OCI-LY7 (cell line): Measurements from ENCODE around the gene GADD45A. TPM values are rescaled to one million over a fixed set of nuclear protein-coding genes. Genes with fewer than 3 reads are reported as not detected.
A peak's percentile ranks its signal among the peaks of the same experiment; 100 is the strongest.

ENCODE experiments used
- BruUV-seq: library from RNA; stranded (reverse); fragments of 400-500 nt; replicated peaks from 2 replicates; lab custom pipeline; 2021; lab: Mats Ljungman, UMichigan
- CTCF ChIA-PET: fragments of 300-600 bp; sonication (Branson Sonifier 250); formaldehyde crosslinking; loops from one replicate; lab custom pipeline; 2022; ENCODE audit warnings: antibody characterized with exemption; ENCODE audit not compliant: unreplicated experiment; lab: Charles Lee
- POLR2A ChIA-PET: fragments of 300-600 bp; sonication (Branson Sonifier 250); formaldehyde crosslinking; loops from one replicate; lab custom pipeline; 2022; ENCODE audit warnings: antibody characterized with exemption; lab: Charles Lee
- DNase-seq: peaks from one replicate; pipeline ENCODE4 v3.0.0-alpha.2; 2015; ENCODE audit warnings: low spot score
- H2AFZ ChIP-seq: fragments of 200-600 bp; sonication (generic), shearing (Covaris generic); 2 replicates; pipeline ENCODE4 v1.6.1; 2014; ENCODE audit warnings: mild to moderate bottlenecking, antibody characterized with exemption, low read length, moderate library complexity
- H3K27ac ChIP-seq: fragments of 200-600 bp; sonication (generic); 2 replicates; pipeline ENCODE4 v1.5.1; 2014; ENCODE audit warnings: mixed run types, low read depth, mild to moderate bottlenecking, moderate library complexity, low read length, inconsistent platforms; ENCODE audit not compliant: poor library complexity, severe bottlenecking
- H3K36me3 ChIP-seq: fragments of 200-600 bp; sonication (generic); 2 replicates; pipeline ENCODE4 v1.6.1; 2014; ENCODE audit warnings: mild to moderate bottlenecking, antibody characterized with exemption, low read length, moderate library complexity, mixed read lengths; ENCODE audit not compliant: insufficient read depth
- H3K4me1 ChIP-seq: fragments of 200-600 bp; sonication (generic); 2 replicates; pipeline ENCODE4 v1.5.1; 2014; ENCODE audit warnings: mild to moderate bottlenecking, low read length; ENCODE audit not compliant: insufficient read depth, poor library complexity, severe bottlenecking
- H3K4me2 ChIP-seq: fragments of 200-600 bp; sonication (generic); 2 replicates; pipeline ENCODE4 v1.6.1; 2014; ENCODE audit warnings: mild to moderate bottlenecking, low read length
- H3K4me3 ChIP-seq: fragments of 200-600 bp; sonication (generic); 2 replicates; pipeline ENCODE4 v1.5.1; 2014; ENCODE audit warnings: mild to moderate bottlenecking, low read depth, low read length; ENCODE audit not compliant: poor library complexity, severe bottlenecking
- H3K79me2 ChIP-seq: fragments of 200-600 bp; sonication (generic); 2 replicates; pipeline ENCODE4 v1.6.1; 2016; ENCODE audit warnings: low read depth, mild to moderate bottlenecking, low read length, moderate library complexity, mixed read lengths; ENCODE audit not compliant: insufficient read depth
- H3K9me2 ChIP-seq: fragments of 200-600 bp; sonication (generic); 2 replicates; pipeline ENCODE4 v1.6.1; 2016; ENCODE audit warnings: mild to moderate bottlenecking, low read length, mixed read lengths; ENCODE audit not compliant: insufficient read depth
- H3K9me3 ChIP-seq: fragments of 200-600 bp; sonication (generic); 2 replicates; pipeline ENCODE4 v1.6.1; 2014; ENCODE audit warnings: mild to moderate bottlenecking, mixed run types, low read length, mixed read lengths
- H4K20me1 ChIP-seq: fragments of 200-600 bp; sonication (generic); 2 replicates; pipeline ENCODE4 v1.6.1; 2014; ENCODE audit warnings: mild to moderate bottlenecking, antibody characterized with exemption, low read length, moderate library complexity, mixed read lengths; ENCODE audit not compliant: insufficient read depth
- EZH2phosphoT487 ChIP-seq: fragments of 200-600 bp; sonication (generic); IDR thresholded peaks from 2 replicates; pipeline ENCODE4 v1.6.1; 2018; ENCODE audit warnings: low read depth, borderline replicate concordance, mild to moderate bottlenecking, mixed run types, antibody characterized with exemption, low read length, moderate library complexity, mixed read lengths
- intact Hi-C: fragments of 100-400 bp; cut with micrococcal nuclease; formaldehyde crosslinking; loops from one replicate; pipeline ENCODE4 v1.10.0; 2022; ENCODE audit not compliant: unreplicated experiment
- total RNA-seq, 2 experiments: library from RNA; depleted of rRNA in 1 of 2; stranded (reverse); fragments of >200 nt in 1 of 2; shearing (Covaris generic) in 1 of 2; gene quantifications; 2 replicates each; pipeline ENCODE4 v1.2.3, GENCODE V29; 2014 to 2022
- TF ChIP-seq, protein P1 (sequence below): fragments of 200-600 bp; sonication (generic); conservative IDR thresholded peaks from 2 replicates; pipeline ENCODE4 v1.5.1; 2014; ENCODE audit warnings: mild to moderate bottlenecking, antibody characterized with exemption, low read length, moderate library complexity, mixed read lengths

The GADD45A gene
- total RNA-seq, 2 experiments from 2014 or later = 46.8 to 48.6 TPM

DNA sequence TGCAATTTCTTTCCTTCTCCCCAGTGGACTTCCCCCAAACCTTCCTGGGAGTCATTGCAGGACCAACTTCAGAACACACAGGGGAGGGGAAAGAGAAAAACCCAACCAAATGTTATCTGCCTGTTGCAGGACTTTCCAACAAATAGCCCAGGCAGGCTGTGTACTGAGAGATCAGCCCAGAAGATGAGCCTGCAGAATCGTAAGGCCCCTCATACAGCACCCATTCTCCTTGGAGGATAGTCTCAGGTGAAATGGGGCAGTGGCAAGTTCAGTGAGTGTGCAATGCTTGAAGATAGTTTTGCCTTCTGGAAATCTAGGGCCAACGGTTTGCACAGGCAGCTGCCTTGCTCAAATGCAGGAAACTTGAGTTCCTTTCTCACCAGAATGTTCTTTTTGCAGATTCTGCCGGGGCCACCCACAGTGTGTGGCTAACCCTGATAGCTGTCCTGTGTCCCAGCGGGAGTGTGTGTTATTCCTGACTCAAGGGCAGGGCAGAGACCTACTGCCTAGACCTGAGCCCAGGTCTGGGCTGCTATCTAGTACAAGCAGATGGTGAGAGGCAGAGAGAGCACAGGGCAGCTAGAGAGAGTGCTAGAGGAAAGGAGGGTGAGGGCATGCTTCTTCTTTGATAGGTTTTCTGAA lies 48.8 kb downstream of the GADD45A start:
- peak overlapping the region; percentile 90 for H2AFZ ChIP-seq
- peak overlapping the region; percentile 96 for H3K27ac ChIP-seq

DNA sequence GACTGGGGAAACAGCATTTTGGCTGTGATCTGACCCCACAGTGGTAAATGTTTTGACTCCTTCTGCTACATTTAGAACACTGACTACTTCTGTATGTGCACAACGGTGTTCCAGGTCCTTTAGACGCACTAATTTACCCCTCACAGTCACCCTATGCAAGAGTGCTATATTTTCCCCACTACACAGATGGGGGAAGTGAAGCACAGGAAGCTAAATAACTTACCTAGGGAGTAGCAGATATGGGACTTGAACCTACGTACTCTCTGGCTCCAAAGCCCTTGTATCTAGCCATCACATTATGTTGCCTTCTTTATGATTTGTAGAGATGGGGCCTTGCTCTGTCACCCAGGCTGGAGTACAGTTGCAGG lies 49.3 kb downstream of the GADD45A start:
- peaks cover 11% of the 10 kb centered on the region; the same call in 1 of the 2 replicates for H3K79me2 ChIP-seq
- POLR2A ChIA-PET = interaction anchor here (0.8 to 9.0 kb wide), 8 partner anchors 10 to 58 kb away, joined by 3 to 84 read pairs (median 8); partner anchors contain the start of gene GADD45A
- intact Hi-C loops = loop anchor here (2.0 to 10.0 kb wide), 2 partner anchors 22 to 970 kb away; no protein-coding TSS in a partner anchor
- TF ChIP-seq EZH2phosphoT487 = no peak
- TF ChIP-seq, protein P1, sequence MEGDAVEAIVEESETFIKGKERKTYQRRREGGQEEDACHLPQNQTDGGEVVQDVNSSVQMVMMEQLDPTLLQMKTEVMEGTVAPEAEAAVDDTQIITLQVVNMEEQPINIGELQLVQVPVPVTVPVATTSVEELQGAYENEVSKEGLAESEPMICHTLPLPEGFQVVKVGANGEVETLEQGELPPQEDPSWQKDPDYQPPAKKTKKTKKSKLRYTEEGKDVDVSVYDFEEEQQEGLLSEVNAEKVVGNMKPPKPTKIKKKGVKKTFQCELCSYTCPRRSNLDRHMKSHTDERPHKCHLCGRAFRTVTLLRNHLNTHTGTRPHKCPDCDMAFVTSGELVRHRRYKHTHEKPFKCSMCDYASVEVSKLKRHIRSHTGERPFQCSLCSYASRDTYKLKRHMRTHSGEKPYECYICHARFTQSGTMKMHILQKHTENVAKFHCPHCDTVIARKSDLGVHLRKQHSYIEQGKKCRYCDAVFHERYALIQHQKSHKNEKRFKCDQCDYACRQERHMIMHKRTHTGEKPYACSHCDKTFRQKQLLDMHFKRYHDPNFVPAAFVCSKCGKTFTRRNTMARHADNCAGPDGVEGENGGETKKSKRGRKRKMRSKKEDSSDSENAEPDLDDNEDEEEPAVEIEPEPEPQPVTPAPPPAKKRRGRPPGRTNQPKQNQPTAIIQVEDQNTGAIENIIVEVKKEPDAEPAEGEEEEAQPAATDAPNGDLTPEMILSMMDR = no peak
- H3K36me3 ChIP-seq = no peaks in the 10 kb centered on the region
- no TSS peak for BruUV-seq
- H3K4me2 ChIP-seq = peak overlapping the region; percentile 95
- peak overlapping the region; percentile 25 for H3K4me3 ChIP-seq
- no peaks in the 10 kb centered on the region for H3K9me3 ChIP-seq
- no peaks in the 10 kb centered on the region for H4K20me1 ChIP-seq
- H3K27ac ChIP-seq = peak overlapping the region; percentile 96
- peaks cover 62% of the 10 kb centered on the region for H3K4me1 ChIP-seq
- peak; percentile 61 for DNase-seq
- CTCF ChIA-PET = interaction anchor here (0.6 to 1.7 kb wide), 5 partner anchors 9 to 49 kb away, joined by 3 to 11 read pairs (median 4); partner anchors contain the start of gene GADD45A
- H3K9me2 ChIP-seq = no peaks in the 10 kb centered on the region
- H2AFZ ChIP-seq = peak overlapping the region; percentile 90

More for the DNA sequence above, 48.8 kb downstream of the GADD45A start:
- no peaks in the 10 kb centered on the region for H3K9me3 ChIP-seq
- TF ChIP-seq, protein P1 = no peak
- TF ChIP-seq EZH2phosphoT487 = no peak
- DNase-seq = peak; percentile 55
- H3K4me1 ChIP-seq = peaks cover 60% of the 10 kb centered on the region
- ChIA-PET CTCF (interaction anchor here (0.6 to 1.7 kb wide), 6 partner anchors 9 to 33 kb away, joined by 3 to 6 read pairs (median 4); no protein-coding TSS in a partner anchor), POLR2A (interaction anchor here (0.8 to 9.0 kb wide), 9 partner anchors 10 to 58 kb away, joined by 3 to 84 read pairs (median 10); partner anchors contain the start of gene GADD45A)
- H3K79me2 ChIP-seq = peaks cover 11% of the 10 kb centered on the region; the same call in 1 of the 2 replicates
- H3K4me3 ChIP-seq = peak overlapping the region; percentile 25
- intact Hi-C loops = loop anchor here (2.0 to 10.0 kb wide), 2 partner anchors 21 to 969 kb away; no protein-coding TSS in a partner anchor
- H4K20me1 ChIP-seq = no peaks in the 10 kb centered on the region
- no peaks in the 10 kb centered on the region for H3K9me2 ChIP-seq
- peak overlapping the region; percentile 95 for H3K4me2 ChIP-seq
- BruUV-seq = no TSS peak
- H3K36me3 ChIP-seq = no peaks in the 10 kb centered on the region
